Lung (tissue), 12 donors: ENCODE measurements around the gene SRR. TPM values are rescaled to one million over a fixed set of nuclear protein-coding genes. Genes with fewer than 3 reads are reported as not detected.
"Not testable (repeated sequence)": the region's sequence is repeated elsewhere in the genome, so short reads cannot be mapped to it uniquely, and the experiment has no call there.

ENCODE experiments used
- ATAC-seq: fragments of 200-7000 bp; cut with Tn5 transposase; one replicate; pipeline ENCODE4 v1.9.1; 2020; ENCODE audit warnings: moderate number of reproducible peaks; ENCODE audit not compliant: insufficient read depth, low FRiP score
- DNase-seq, 3 donors: peaks; one replicate each; pipeline ENCODE4 v3.0.0-alpha.2; 2013 to 2017
- H3K27ac ChIP-seq, 2 donors: one replicate each; pipeline ENCODE4 v1.5.1; 2013; ENCODE audit warnings: mild to moderate bottlenecking in 2 of 2, moderate library complexity in 2 of 2, control low read depth in 1 of 2, inconsistent platforms in 1 of 2, low read depth in 1 of 2, low read length in 1 of 2
- H3K27me3 ChIP-seq, 3 donors: one replicate each; pipeline ENCODE4 v1.5.1; 2013; ENCODE audit warnings: low read length in 2 of 3; ENCODE audit not compliant: control insufficient read depth in 3 of 3, insufficient read depth in 3 of 3
- H3K36me3 ChIP-seq, 4 donors: one replicate each; pipeline ENCODE4 v1.5.1; 2013; ENCODE audit warnings: low read length in 4 of 4, mild to moderate bottlenecking in 1 of 4, moderate library complexity in 1 of 4; ENCODE audit not compliant: control insufficient read depth in 4 of 4, insufficient read depth in 4 of 4
- H3K4me1 ChIP-seq, 5 donors: one replicate each; pipeline ENCODE4 v1.5.1; 2013; ENCODE audit warnings: low read length in 5 of 5, mild to moderate bottlenecking in 2 of 5, moderate library complexity in 1 of 5; ENCODE audit not compliant: control insufficient read depth in 5 of 5, insufficient read depth in 5 of 5
- H3K4me3 ChIP-seq: one replicate; pipeline ENCODE4 v1.5.1; 2013; ENCODE audit warnings: mild to moderate bottlenecking, control low read depth, moderate library complexity
- H3K9ac ChIP-seq, 2 donors: one replicate each; pipeline ENCODE4 v1.5.1; 2013; ENCODE audit warnings: low read length in 2 of 2, control low read depth in 1 of 2; ENCODE audit not compliant: insufficient read depth in 1 of 2
- H3K9me3 ChIP-seq, 4 donors: one replicate each; pipeline ENCODE4 v1.5.1; 2013; ENCODE audit warnings: low read length in 3 of 4, mild to moderate bottlenecking in 1 of 4, moderate library complexity in 1 of 4; ENCODE audit not compliant: control insufficient read depth in 4 of 4, insufficient read depth in 3 of 4
- CTCF ChIP-seq: IDR thresholded peaks from 2 replicates; pipeline ENCODE4 v1.5.1; 2012; ENCODE audit warnings: mild to moderate bottlenecking; ENCODE audit errors: control extremely low read depth, extremely low read depth
- WGBS, 2 donors: extraction: QIAGEN DNeasy Blood & Tissue Kit; methylation state at CpG; one replicate each; pipeline ENCODE4 v1.1.7; 2013; 5-methylcytosine and 5-hydroxymethylcytosine counted together
- polyA plus RNA-seq, 2 donors: library from polyadenylated mRNA; stranded (reverse); fragments of 200-250 nt; gene quantifications; one replicate each; pipeline ENCODE4 v1.2.1, GENCODE V29; 2013
- total RNA-seq, 2 donors: library from RNA; depleted of rRNA in 1 of 2; stranded (reverse); fragments of >200 nt in 1 of 2; gene quantifications; one replicate each; pipeline ENCODE4 v1.2.1, GENCODE V29; 2014 to 2021
- donor health status: control.
- donor health status: control.
- donor health status: Bipolar disorder and iron deficiency.
- donor health status: healthy.
- donor health status: DM: yes; HTN: yes; CAD: no.

Gene SRR
- total and polyA plus RNA-seq, 4 donors, result 5.0 to 17.3 (median 7.8) TPM

DNA sequence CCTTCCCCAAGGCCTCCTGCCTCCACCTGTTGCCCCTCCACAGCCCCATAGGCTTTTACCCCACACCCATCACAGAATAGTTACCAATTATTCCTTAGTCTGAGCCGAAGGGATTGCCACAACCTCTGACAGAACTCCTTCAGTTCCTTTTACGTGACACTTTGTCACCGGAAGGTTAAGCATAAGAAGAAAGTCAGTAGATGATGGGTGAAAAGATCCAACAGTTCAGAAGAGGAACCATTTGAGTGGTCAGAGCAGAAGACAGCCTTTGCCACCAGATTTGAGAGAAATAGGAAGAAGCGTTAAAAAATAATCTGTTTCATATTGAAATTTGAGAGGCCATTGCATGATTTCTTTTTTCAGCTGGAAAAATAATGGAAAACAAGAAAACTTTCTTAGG, 1.2 kb downstream of the SRR start:
- Histone ChIP-seq H3K9me3 (no peaks in the 10 kb centered on the region), H3K4me3 (no peak overlapping the region), H3K4me1 (peaks cover 0 to 18% (median 8%) of the 10 kb centered on the region in 5 donors), H3K36me3 (peaks cover 0 to 3% (median 0%) of the 10 kb centered on the region in 4 donors), H3K27ac (no peak overlapping the region), H3K27me3 (no peaks in the 10 kb centered on the region), H3K9ac (no peak overlapping the region)
- no peak for DNase-seq
- no peak for TF ChIP-seq CTCF
- WGBS, 2 donors, result 46 to 86% methylated on average over 4 of the region's 4 CpGs
- no peak for ATAC-seq

- peaks cover 0 to 8% (median 2%) of the 10 kb centered on the region in 5 donors for H3K4me1 ChIP-seq
- ATAC-seq (no peak), DNase-seq (peak in 2 of 3 donors; percentile 9 to 11)
- no peak overlapping the region for H3K27ac ChIP-seq
- H3K27me3 ChIP-seq, result no peaks in the 10 kb centered on the region
- no peaks in the 10 kb centered on the region for H3K9me3 ChIP-seq
- no peaks in the 10 kb centered on the region for H3K36me3 ChIP-seq
- no peak for TF ChIP-seq CTCF
- WGBS, 2 donors, result 69 to 79% methylated on average over 6 of the region's 6 CpGs
- no peak overlapping the region for H3K4me3 ChIP-seq
- H3K9ac ChIP-seq, result peak overlapping the region in 1 of 2 donors; percentile 23
Observed at GRCh38 chr17:2309338-2310154, 5.8 kb downstream of the SRR start.

GRCh38 chr17:2312736-2313135, 9.0 kb downstream of the SRR start:
- no peak for DNase-seq
- Histone ChIP-seq H3K27me3 (no peaks in the 10 kb centered on the region), H3K9ac (no peak overlapping the region), H3K9me3 (no peaks in the 10 kb centered on the region), H3K4me3 (no peak overlapping the region), H3K27ac (no peak overlapping the region), H3K4me1 (peaks cover 0 to 8% (median 0%) of the 10 kb centered on the region in 5 donors), H3K36me3 (no peaks in the 10 kb centered on the region)
- TF ChIP-seq CTCF, result no peak
- ATAC-seq, result no peak
- 88 to 96% methylated on average over 5 of the region's 5 CpGs for WGBS, 2 donors

- ATAC-seq, result not testable (repeated sequence)
- WGBS, 2 donors, result 94 to 97% methylated on average over 7 of the region's 7 CpGs
Observed at GRCh38 chr17:2316916-2317205, 13.1 kb downstream of the SRR start.

More at GRCh38 chr17:2316916-2317205, 13.1 kb downstream of the SRR start:
- DNase-seq, H3K27ac ChIP-seq, H3K9ac ChIP-seq, H3K27me3 ChIP-seq, H3K9me3 ChIP-seq, H3K4me3 ChIP-seq, H3K4me1 ChIP-seq, H3K36me3 ChIP-seq: not testable (repeated sequence)
